ENCODE measurements around the gene LONP2.
"Not testable (repeated sequence)": the region's sequence is repeated elsewhere in the genome, so short reads cannot be mapped to it uniquely, and the experiment has no call there.

Gene LONP2

DNA sequence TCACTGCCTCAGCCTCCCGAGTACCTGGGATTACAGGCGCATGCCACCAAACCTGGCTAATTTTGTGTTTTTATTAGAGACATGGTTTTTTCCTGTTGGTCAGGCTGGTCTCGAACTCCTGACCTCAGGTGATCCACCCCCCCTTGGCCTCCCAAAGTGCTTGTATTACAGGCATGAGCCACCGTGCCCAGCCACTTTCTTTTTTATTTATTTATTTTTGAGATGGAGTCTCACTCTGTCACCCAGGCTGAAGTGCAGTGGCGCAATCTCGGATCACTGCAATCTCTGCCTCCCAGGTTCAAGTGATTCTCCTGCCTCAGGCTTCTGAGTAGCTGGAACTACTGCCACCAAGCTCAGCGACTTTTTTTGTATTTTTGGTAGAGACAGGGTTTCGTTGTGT lies 158.4 kb downstream of the LONP2 start:
- not testable (repeated sequence) for DNase-seq

DNA sequence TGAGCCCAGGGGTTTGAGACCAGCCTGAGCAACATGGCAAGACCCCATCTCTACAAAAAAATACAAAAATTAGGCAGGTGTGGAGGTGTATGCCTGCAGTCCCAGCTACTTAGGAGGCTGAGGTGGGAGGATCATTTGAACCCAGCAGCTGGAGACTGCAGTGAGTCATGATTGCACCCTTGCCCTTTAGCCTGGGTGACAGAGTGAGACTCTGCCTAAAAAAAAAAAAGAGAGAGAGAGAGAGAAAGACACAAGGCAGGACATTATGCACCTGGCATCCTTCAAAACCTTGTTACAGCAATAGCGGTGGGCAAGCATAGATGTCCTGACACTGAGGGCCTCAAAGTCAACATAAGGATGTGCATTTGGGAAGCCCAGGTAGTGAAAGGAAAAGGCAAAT lies 161.1 kb downstream of the LONP2 start:
- DNase-seq: no peak

DNA sequence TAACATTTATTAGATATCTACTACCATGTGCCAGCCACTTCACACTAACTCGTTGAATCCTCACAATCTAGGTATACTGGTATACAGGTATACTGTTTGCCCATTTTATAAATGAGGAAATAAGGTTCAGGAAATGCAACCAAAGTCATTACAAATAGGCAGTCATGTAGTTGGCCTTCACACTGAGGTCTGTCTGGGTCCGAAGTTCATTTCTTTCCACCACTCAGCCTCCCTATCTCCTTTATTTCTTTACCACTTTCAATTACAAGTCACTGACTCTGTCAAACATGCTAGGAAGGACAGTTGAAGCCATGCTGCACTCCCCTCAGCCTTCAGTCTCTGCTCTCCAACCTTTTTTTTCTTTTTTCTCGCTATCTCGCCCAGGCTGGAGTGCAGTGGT lies 161.8 kb downstream of the LONP2 start:
- no peak for DNase-seq
